ENCODE data around the gene C14orf119.

The C14orf119 gene

GRCh38 chr14:23112359-23113178 is 17.3 kb downstream of the C14orf119 start:
- DNase-seq: peak; percentile 87 to 89

- DNase-seq: peak; percentile 81 to 82
These were observed 18.3 kb downstream of the C14orf119 start for GRCh38 chr14:23113431-23114119.

DNA sequence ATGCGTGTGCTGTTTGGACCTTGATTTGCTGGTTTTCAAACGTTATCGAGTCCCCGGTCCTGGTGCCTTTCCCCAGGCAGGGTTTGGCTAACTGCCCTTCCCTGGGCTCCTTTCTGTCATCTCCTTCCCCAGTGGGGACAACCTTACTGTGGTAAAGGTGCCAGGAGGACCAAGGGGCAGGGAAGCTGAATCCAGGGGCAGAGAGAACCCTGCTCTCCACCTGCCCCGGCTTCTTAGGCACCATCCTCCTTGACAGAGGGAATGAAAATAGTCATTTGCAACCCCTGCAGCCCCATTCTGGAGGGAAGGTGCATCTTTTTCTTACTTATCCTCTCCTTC is 18.8 kb downstream of the C14orf119 start:
- DNase-seq: no peak

DNA sequence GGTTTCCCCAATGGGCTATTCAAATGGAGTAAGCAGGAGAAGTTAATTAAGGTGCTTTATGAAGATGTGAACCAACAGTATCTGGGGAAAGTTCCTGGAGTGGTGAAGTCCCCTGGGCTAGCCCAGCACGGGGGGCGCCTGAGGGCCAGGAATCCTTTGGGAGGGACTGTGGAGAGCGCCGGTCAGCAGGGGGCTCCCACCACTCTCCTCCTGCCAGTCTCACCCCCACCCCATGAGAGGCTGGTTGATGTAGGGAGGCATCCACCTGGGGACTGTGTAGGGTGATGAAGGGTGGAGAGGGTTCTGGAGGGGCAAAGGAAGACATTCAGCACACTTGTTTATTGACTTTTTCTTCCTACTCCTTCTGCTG is 19.3 kb downstream of the C14orf119 start:
- DNase-seq: no peak

DNA sequence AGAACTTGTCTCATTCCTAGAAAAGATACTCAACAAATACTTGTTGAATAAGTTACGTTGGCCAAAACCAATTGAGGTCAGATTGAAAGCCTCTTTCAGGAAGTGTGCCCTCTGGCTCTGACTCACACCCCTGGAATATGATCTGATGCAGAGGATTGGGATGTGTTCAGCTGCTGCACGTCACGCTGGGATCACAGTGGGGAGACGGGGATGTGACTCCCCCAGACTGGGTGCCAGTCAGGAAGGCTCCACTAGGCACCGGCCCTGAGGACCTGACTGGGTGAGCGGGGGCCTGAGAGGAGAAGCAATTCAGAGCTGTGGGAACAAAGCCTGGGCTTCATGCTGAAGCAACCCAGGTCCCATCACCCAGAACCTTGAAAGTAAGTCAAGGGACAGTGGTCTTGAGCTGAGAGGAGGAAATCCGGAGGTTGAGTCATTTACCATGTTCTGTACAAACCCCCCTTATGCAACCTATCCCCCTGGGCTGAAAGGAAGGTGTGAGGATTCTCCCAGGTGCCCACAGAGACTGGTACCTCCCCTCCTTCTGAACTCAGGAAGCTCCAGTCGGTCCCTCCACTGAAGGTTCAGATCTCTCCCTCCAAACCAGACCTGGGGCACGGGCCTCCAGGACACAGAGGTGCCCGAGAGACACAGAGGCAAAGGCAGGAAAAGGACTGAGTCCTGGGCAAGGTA is 19.9 kb downstream of the C14orf119 start:
- DNase-seq: peak; percentile 23 to 39

DNA sequence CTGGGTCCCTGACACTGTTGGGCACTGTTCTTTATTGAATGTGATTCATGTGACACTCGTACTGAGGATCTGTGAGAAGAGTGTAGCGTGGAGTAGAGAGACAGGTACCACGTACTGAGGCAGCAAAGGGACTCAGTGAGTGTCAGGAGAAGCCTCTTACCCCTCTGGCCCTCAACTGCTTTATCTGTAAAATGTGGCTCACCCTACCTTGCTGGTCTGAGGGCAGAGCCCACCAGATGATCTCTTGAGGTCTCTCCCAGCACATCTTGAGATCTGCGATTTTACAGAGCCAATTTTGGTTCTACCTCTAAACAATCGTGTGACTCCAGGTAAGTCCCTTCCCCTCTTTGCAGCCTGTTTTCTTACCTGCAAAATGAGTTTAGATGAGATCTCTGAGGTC is 20.6 kb downstream of the C14orf119 start:
- DNase-seq: no peak

- DNase-seq: no peak
These were observed 22.2 kb downstream of the C14orf119 start for GRCh38 chr14:23117371-23118020.

DNA sequence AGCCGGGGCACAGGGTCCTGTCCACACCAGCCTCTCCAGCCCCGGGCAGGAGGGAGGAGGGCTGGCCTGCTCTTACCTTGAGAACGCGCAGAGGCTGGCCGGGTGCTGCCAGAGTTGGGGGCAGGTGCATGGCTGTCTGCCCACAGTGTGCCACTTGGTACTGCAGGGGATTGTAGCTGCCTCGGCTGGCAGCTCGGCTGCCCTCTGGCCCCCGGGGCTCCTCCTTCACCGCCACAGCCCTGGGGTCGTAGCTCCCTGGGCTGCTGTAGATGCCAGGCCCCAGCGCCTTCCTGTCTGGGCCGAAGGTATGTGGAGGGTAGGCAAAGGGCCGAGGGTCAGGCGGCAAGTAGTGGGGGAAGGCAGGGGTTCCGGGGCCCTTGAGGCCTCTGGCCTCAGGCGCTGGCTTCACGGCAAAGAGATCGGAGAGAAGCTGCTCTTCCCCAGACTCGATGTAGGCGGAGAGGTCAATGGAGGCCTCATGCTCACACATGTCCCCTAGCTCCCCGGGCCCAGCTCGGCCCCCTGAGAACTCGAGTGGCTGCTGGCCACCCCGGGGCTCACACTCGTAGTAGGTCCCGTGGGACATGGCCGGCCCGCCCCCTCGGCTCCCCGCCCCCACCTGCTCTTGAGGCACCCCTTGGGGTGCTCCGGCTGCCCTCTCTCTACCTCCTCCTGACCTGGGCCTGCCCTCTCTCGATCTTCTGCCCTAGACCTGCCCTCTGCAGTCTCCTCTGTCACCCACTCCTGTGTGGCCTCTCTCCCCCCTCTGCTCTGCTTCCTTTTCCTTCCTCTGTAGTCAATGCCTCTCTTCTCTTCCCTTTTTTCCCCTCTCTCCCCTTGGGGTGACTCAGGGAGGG is 23.4 kb downstream of the C14orf119 start, which contains the start of gene CEBPE:
Gene CEBPE, minus strand, starts transcription at position 750 of the 857 bp plus-strand sequence. Its CDS starts 164 bp downstream, at position 586.
- peak; percentile 88 to 89 for DNase-seq

DNA sequence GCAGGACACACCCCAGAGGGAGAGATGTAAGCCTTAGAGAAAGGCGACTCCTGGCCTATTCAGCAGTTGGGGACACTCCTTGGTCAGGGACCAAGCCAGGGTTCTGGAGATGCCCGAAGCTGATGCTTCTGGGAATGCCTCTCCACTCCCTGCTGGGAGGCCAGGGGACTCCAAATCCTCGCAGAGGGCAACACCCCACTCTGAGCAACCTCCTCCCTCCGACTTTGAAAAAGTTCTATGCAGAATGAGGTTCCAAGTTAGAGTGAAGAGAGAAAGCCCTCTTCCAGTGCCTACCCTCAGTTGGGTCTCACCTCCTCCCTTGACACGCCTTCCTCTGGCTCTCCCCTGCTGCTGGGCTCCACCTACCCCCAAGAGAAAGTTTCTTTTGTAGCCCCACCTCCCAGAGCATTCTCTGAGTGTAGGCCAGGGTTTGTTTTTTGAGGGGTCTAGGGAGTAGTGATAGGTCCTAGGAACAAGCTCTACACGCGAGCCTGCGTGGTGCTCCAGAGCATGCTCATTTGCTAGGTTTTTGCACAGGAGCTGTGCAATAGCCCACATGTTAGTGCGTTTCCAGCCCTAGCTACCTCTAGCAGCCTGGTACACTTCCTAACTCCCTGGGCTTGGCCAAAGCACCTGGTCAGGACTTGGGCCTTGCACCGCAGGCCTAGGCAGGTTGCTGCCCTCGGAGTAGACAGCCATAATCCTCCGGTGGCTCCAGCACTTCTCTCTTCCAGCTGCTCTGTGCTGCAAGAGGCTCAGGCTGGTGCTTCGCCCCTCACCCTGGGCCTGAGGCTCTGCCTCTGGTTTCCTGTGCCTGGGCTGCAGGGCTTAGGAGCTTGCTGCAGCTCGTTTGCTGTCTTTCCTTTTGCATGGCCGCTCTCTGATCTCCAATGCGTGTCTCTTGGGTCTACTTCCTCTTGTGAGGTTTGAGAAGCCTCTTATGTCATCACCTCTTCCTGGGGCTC is 24.3 kb downstream of the C14orf119 start:
- DNase-seq: peak; percentile 97

DNA sequence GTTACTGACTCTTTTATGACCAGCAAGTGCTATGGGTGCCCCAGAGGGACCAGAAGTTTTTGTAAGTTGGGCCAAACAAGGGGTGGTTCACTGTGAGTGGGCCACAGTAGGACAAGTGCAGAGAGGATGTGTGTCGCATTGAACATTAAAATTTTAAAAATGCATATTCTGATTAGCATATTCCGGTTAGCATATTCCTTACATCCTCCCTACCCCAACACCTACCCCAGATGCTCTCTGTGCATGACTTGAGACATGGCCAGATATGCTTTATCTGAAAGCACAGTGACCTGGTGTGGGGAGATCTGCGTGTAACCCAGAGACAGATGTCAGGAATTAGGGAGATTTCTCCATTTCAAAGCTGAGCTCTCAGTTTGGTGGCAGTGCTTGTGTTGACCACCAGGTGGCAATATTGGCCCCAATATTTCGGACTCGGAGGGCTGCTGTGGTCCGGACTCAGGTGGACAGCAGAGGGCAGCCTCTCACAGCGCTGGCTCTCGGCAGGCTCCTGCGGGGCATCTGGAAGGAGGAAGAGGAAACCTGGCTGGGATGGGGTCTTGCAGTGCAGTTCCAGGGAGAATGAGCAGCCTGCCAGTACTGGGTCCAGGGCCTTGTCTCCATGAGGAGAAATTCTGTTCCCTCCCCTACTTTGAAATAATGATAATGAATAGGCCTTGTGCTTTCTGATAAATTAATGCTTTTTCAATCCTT is 25.4 kb downstream of the C14orf119 start:
- DNase-seq: peak; percentile 71 to 81

DNA sequence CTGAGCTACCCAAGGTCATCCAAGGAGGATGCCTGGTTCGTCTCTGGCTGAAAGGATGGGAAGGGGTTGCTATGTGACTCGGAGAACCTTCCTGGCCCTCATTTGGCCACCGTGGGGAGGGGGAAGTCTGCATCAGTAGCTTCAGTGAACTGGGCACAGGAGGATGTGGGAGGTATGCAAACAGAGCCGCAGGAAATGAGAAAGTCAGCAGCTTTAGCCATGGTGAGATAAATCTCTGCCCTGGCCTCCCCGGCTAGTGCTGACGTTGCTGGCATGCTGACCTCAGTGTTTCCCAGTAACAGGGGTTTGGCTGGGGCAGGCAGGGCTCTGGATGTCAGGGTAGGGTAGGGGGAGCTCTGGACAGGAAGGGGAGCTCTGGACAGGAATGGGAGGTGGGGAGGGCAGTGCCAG is 26.1 kb downstream of the C14orf119 start:
- DNase-seq: no peak

- no peak for DNase-seq
These were observed 26.8 kb downstream of the C14orf119 start for GRCh38 chr14:23122086-23122485.

- no peak for DNase-seq
These were observed 28.1 kb downstream of the C14orf119 start for GRCh38 chr14:23123419-23123818.

DNA sequence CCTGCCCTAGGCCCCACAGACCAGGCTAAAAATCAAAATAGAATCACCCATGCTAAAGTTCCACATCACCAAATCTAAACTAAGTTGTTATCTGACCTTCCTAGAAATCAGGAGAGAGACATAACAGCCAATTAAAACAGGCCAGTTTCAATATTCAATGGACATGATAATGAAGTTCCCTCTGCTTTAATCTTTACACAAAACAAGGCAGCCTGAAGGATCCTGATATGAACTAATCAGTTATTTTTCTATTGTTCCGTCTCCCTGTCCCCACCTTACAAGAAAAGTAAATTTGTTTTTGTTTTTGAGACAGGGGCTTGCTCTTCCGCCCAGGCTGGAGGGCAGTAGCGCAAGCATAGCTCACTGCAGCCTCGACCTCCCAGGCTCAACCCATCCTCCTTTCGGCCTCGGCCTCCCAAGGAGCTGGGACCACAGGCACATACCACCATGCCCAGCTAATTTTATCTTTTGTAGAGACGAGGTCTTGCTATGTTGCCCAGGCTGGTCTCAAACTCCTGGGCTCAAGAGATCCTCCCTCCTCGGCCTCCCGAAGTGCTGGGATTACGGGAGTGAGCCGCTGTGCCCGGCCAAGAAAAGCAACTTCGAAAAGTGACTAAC is 29.1 kb downstream of the C14orf119 start:
- no peak for DNase-seq

DNA sequence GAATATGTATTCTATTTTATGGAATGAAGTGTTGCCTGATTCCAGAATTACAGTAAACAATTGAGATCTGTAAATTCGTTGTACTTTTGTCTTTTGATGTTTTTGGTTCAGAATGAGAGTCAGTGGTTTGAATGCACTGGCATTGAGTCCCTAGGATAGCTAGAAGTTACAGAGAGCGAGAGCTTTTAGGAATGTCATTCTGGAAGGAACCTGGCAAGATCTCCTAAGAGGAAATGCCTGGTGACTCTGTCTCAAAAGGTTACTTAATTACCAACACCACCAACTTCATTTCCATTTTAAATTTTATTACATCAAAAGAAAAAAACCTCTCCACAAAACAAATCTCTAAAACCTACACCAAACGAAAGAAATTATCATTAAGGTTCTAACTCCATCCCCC is 29.7 kb downstream of the C14orf119 start:
- DNase-seq: no peak

- no peak for DNase-seq
These were observed 30.7 kb downstream of the C14orf119 start for GRCh38 chr14:23125933-23126524.

GRCh38 chr14:23126548-23127278 is 31.4 kb downstream of the C14orf119 start:
- no peak for DNase-seq

DNA sequence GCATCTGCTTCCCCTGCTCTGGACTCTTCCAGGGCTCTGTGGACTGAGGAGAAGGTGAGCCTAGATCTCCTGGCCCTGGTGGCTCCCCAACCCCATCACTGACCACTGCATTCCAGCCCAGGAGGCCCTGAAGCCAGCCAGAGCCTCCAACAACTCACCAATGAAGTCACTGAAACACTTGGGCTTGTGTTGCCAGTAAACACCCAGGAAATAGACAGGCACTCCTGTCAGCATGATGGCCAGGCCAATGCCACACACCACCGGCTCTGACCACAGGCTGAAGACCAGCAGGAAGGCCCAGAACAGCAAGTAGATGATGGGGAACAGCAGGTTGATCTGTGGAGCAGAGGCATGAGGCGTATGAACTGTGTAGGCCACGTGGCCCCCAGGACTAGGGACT is 32.6 kb downstream of the C14orf119 start:
- no peak for DNase-seq
